ENCODE results near the gene URGCP.

The URGCP gene

DNA sequence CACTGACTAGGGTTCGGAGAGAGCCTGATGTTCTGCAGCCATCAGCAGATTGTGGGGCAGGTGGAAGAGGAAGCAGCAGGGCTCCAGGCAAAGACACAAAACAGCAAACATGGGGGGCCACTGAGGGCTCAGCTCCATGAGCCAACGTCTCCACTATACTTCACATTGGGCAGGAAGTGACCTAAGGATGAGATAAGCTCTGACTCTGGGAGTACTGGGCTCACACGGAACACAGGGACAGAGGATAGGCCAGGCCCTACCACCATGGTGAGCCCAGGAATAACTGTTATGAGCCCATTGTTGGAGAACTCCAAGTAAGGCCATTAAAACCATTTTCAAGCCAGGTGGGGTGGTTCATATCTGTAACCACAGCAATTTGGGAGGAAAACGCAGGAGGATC lies 22.2 kb downstream of the URGCP start:
- no peaks in the 10 kb centered on the region for H3K79me2 ChIP-seq (ENCODE audit: control insufficient read depth, insufficient read depth, low read length)
- no peak overlapping the region for H3K4me3 ChIP-seq (ENCODE audit: low read length)
- H3K18ac ChIP-seq (ENCODE audit: low read length): no peak overlapping the region
- H2BK15ac ChIP-seq (replicated peaks; ENCODE audit: low read depth): no peak overlapping the region
- H2AK5ac ChIP-seq (ENCODE audit: low read length): no peak overlapping the region
- no peak overlapping the region for H3K9ac ChIP-seq (ENCODE audit: low read length)
- no peak overlapping the region for H3K56ac ChIP-seq (ENCODE audit: low read length)
- H3K23ac ChIP-seq (ENCODE audit: low read length): no peak overlapping the region
- H3K4ac ChIP-seq (ENCODE audit: low read depth, low read length): no peak overlapping the region
- no peak overlapping the region for H4K5ac ChIP-seq (ENCODE audit: low read length)
- H3K27ac ChIP-seq (ENCODE audit: low read depth, low read length): no peak overlapping the region
- no CpG with 5 or more reads among the region's 4 CpGs for WGBS (ENCODE audit: extremely low coverage, insufficient coverage, low lambda C conversion rate)
- H3K36me3 ChIP-seq (ENCODE audit: control insufficient read depth, insufficient read depth, low read length): no peaks in the 10 kb centered on the region
- H3K4me2 ChIP-seq (ENCODE audit: low read length): no peak overlapping the region
- H2BK120ac ChIP-seq (ENCODE audit: low read depth, low read length): no peak overlapping the region
- peaks cover 2% of the 10 kb centered on the region for H3K79me1 ChIP-seq (ENCODE audit: low read length)
- H3K27me3 ChIP-seq (ENCODE audit: insufficient read depth, low read length, poor library complexity): no peaks in the 10 kb centered on the region
- DNase-seq: no peak
- H2BK5ac ChIP-seq (ENCODE audit: low read length): no peak overlapping the region
- H3K4me1 ChIP-seq (ENCODE audit: control insufficient read depth, low read depth, low read length): no peaks in the 10 kb centered on the region
- H4K8ac ChIP-seq (ENCODE audit: low read depth, low read length): no peak overlapping the region

DNA sequence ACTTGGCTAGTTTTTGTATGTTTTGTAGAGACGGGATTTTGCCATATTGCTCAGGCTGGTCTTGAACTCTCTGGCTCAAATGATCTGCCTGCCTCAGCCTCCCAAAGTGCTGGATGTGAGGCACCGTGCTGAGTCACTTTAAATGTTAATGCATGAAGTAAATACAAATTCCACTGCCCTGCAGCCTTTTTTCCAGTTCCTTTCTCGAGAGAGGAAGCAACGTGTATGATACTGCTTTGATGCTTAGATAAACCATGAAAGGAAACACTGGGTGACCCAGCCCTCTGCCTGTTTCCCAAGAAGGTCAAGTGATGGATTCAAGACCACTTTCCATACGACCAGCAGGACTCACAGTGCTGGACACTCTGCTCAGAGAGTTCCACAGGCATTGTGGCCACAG lies 25.8 kb downstream of the URGCP start:
- no peak overlapping the region for H2BK5ac ChIP-seq (ENCODE audit: low read length)
- H3K23ac ChIP-seq (ENCODE audit: low read length): no peak overlapping the region
- H3K27ac ChIP-seq (ENCODE audit: low read depth, low read length): no peak overlapping the region
- no peak overlapping the region for H2BK15ac ChIP-seq (replicated peaks; ENCODE audit: low read depth)
- H3K4me3 ChIP-seq (ENCODE audit: low read length): no peak overlapping the region
- no peak overlapping the region for H3K9ac ChIP-seq (ENCODE audit: low read length)
- peaks cover 1% of the 10 kb centered on the region for H3K36me3 ChIP-seq (ENCODE audit: control insufficient read depth, insufficient read depth, low read length)
- no peak overlapping the region for H3K56ac ChIP-seq (ENCODE audit: low read length)
- H3K27me3 ChIP-seq (ENCODE audit: insufficient read depth, low read length, poor library complexity): no peaks in the 10 kb centered on the region
- H2BK120ac ChIP-seq (ENCODE audit: low read depth, low read length): no peak overlapping the region
- H3K4me2 ChIP-seq (ENCODE audit: low read length): no peak overlapping the region
- H4K8ac ChIP-seq (ENCODE audit: low read depth, low read length): no peak overlapping the region
- no peak overlapping the region for H3K4ac ChIP-seq (ENCODE audit: low read depth, low read length)
- no peaks in the 10 kb centered on the region for H3K79me1 ChIP-seq (ENCODE audit: low read length)
- no peaks in the 10 kb centered on the region for H3K4me1 ChIP-seq (ENCODE audit: control insufficient read depth, low read depth, low read length)
- no peaks in the 10 kb centered on the region for H3K79me2 ChIP-seq (ENCODE audit: control insufficient read depth, insufficient read depth, low read length)
- no CpG with 5 or more reads among the region's 5 CpGs for WGBS (ENCODE audit: extremely low coverage, insufficient coverage, low lambda C conversion rate)
- no peak overlapping the region for H2AK5ac ChIP-seq (ENCODE audit: low read length)
- H3K18ac ChIP-seq (ENCODE audit: low read length): no peak overlapping the region
- DNase-seq: peak; percentile 8
- H4K5ac ChIP-seq (ENCODE audit: low read length): no peak overlapping the region

DNA sequence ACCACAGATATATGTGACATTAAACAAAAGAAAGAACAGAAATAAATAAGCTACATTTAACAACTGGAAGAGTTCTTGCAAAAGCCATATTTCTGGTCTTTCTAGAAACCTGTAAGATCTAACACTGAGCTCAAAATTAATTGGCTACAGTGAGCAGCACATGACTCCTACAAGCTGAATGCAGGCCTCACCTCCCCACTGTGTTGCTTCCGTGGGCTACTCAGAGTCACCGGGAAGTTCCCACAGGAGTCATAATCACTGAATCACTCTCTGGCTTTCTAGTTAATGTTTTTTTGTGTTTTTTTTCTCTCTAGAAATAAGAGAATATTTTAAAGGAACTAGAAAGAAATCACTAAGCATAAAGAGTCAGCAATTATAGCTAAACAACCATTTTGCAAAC lies 26.9 kb downstream of the URGCP start:
- H3K4ac ChIP-seq (ENCODE audit: low read depth, low read length): no peak overlapping the region
- no peaks in the 10 kb centered on the region for H3K79me1 ChIP-seq (ENCODE audit: low read length)
- H2BK120ac ChIP-seq (ENCODE audit: low read depth, low read length): no peak overlapping the region
- H4K8ac ChIP-seq (ENCODE audit: low read depth, low read length): no peak overlapping the region
- no peak overlapping the region for H3K9ac ChIP-seq (ENCODE audit: low read length)
- peaks cover 1% of the 10 kb centered on the region for H3K36me3 ChIP-seq (ENCODE audit: control insufficient read depth, insufficient read depth, low read length)
- no peak overlapping the region for H2AK5ac ChIP-seq (ENCODE audit: low read length)
- H3K4me3 ChIP-seq (ENCODE audit: low read length): no peak overlapping the region
- no peak overlapping the region for H3K56ac ChIP-seq (ENCODE audit: low read length)
- no peak overlapping the region for H2BK15ac ChIP-seq (replicated peaks; ENCODE audit: low read depth)
- no peak overlapping the region for H3K4me2 ChIP-seq (ENCODE audit: low read length)
- no peak overlapping the region for H3K27ac ChIP-seq (ENCODE audit: low read depth, low read length)
- no peaks in the 10 kb centered on the region for H3K27me3 ChIP-seq (ENCODE audit: insufficient read depth, low read length, poor library complexity)
- H3K23ac ChIP-seq (ENCODE audit: low read length): no peak overlapping the region
- DNase-seq: no peak
- no CpG with 5 or more reads among the region's 2 CpGs for WGBS (ENCODE audit: extremely low coverage, insufficient coverage, low lambda C conversion rate)
- H3K18ac ChIP-seq (ENCODE audit: low read length): no peak overlapping the region
- no peaks in the 10 kb centered on the region for H3K4me1 ChIP-seq (ENCODE audit: control insufficient read depth, low read depth, low read length)
- H4K5ac ChIP-seq (ENCODE audit: low read length): no peak overlapping the region
- H2BK5ac ChIP-seq (ENCODE audit: low read length): no peak overlapping the region
- H3K79me2 ChIP-seq (ENCODE audit: control insufficient read depth, insufficient read depth, low read length): no peaks in the 10 kb centered on the region

DNA sequence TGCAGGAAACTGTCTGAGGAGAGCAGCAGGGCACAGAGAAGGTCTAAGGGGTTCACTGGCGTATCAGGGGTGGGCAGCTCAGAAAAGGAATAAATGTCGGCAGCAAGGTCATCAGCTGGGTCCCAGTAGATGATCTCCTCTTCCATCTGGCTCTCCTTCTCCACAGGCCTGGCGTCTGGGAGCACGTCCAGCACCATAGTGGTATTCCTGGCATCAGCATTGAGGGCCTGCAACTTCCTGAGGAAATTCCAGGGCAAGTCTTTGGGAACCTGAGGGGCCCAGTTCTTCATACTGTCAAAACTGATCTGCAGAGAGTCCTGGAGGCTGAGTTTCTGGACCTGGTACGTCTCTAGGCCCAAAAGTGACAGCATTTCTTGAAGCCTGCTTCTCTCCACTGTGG lies 27.5 kb downstream of the URGCP start:
- Histone ChIP-seq H3K27ac (ENCODE audit: low read depth, low read length) (no peak overlapping the region), H3K4me1 (ENCODE audit: control insufficient read depth, low read depth, low read length) (no peaks in the 10 kb centered on the region), H3K79me1 (ENCODE audit: low read length) (no peaks in the 10 kb centered on the region), H3K9ac (ENCODE audit: low read length) (no peak overlapping the region), H2BK5ac (ENCODE audit: low read length) (no peak overlapping the region), H2AK5ac (ENCODE audit: low read length) (no peak overlapping the region), H3K4ac (ENCODE audit: low read depth, low read length) (no peak overlapping the region), H3K23ac (ENCODE audit: low read length) (no peak overlapping the region), H2BK120ac (ENCODE audit: low read depth, low read length) (no peak overlapping the region), H3K27me3 (ENCODE audit: insufficient read depth, low read length, poor library complexity) (no peaks in the 10 kb centered on the region), H3K79me2 (ENCODE audit: control insufficient read depth, insufficient read depth, low read length) (no peaks in the 10 kb centered on the region), H4K8ac (ENCODE audit: low read depth, low read length) (no peak overlapping the region), H3K4me3 (ENCODE audit: low read length) (no peak overlapping the region), H3K36me3 (ENCODE audit: control insufficient read depth, insufficient read depth, low read length) (peaks cover 1% of the 10 kb centered on the region), H4K5ac (ENCODE audit: low read length) (no peak overlapping the region), H3K56ac (ENCODE audit: low read length) (no peak overlapping the region), H3K4me2 (ENCODE audit: low read length) (no peak overlapping the region), H3K18ac (ENCODE audit: low read length) (no peak overlapping the region), H2BK15ac (replicated peaks; ENCODE audit: low read depth) (no peak overlapping the region)
- no peak for DNase-seq
- WGBS (ENCODE audit: extremely low coverage, insufficient coverage, low lambda C conversion rate): no CpG with 5 or more reads among the region's 5 CpGs

DNA sequence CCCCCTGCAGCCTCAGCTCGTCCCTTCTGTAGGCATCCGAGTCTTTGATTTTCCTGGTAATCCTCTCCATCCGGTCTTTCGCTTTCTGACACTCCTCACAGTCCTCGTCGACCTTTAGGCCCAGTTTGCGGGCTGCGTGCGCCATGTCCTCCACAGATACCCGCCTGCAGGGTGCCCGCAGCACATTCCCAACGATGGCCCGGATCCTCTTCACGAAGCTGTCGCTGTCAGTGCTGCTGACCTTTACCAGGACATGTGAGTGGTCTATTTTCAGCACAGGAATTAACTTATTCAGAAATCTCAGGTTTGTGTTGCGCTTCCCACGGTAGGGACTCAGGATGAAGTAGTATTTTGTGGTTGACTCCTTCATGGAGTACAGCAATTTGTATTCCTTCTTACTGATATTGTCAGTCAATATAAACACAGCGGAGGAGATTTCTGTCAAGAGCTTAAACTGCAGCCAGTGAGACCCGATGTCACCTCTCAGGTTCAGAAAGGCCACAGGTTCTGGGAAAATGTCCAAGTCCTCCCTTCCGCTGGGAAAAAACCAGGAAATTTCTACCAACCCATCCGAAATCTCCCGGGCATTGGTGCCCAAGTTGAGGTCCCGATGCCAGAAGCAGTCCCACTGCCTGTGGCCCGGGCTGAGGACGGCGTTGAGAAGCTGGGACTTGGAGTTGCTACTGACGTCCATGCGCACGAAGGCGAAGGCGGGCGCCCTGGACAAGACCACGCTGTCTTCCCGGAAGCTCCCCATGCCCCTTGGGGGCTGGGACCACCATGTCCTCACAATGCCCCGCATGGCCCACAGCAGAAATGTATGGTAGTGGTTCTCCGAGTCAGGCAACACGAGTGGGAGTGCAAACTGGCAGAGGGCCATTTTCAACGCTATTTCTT lies 28.2 kb downstream of the URGCP start:
- Histone ChIP-seq H3K4ac (ENCODE audit: low read depth, low read length) (no peak overlapping the region), H2BK15ac (replicated peaks; ENCODE audit: low read depth) (no peak overlapping the region), H3K79me2 (ENCODE audit: control insufficient read depth, insufficient read depth, low read length) (no peaks in the 10 kb centered on the region), H4K5ac (ENCODE audit: low read length) (no peak overlapping the region), H2BK120ac (ENCODE audit: low read depth, low read length) (no peak overlapping the region), H3K27ac (ENCODE audit: low read depth, low read length) (no peak overlapping the region), H3K18ac (ENCODE audit: low read length) (no peak overlapping the region), H3K4me2 (ENCODE audit: low read length) (no peak overlapping the region), H4K8ac (ENCODE audit: low read depth, low read length) (no peak overlapping the region), H3K4me3 (ENCODE audit: low read length) (no peak overlapping the region), H3K79me1 (ENCODE audit: low read length) (no peaks in the 10 kb centered on the region), H2AK5ac (ENCODE audit: low read length) (no peak overlapping the region), H3K9ac (ENCODE audit: low read length) (no peak overlapping the region), H3K23ac (ENCODE audit: low read length) (no peak overlapping the region), H3K4me1 (ENCODE audit: control insufficient read depth, low read depth, low read length) (no peaks in the 10 kb centered on the region), H3K27me3 (ENCODE audit: insufficient read depth, low read length, poor library complexity) (no peaks in the 10 kb centered on the region), H3K36me3 (ENCODE audit: control insufficient read depth, insufficient read depth, low read length) (peaks cover 1% of the 10 kb centered on the region), H3K56ac (ENCODE audit: low read length) (no peak overlapping the region), H2BK5ac (ENCODE audit: low read length) (no peak overlapping the region)
- no peak for DNase-seq
- no CpG with 5 or more reads among the region's 38 CpGs for WGBS (ENCODE audit: extremely low coverage, insufficient coverage, low lambda C conversion rate)

Measured in mesendoderm (in vitro differentiated cells).